Mucosa of descending colon (tissue), 3 donors: ENCODE data around the gene HNRNPUL1. TPM values are rescaled to one million over a fixed set of nuclear protein-coding genes. Genes with fewer than 3 reads are reported as not detected.

Experiments used
- ATAC-seq: fragments of 200-7000 bp; cut with Tn5 transposase; one replicate; pipeline ENCODE4 v1.9.1; 2020; ENCODE audit warnings: mild to moderate bottlenecking, moderate library complexity
- DNase-seq, 3 donors: peaks; one replicate each; pipeline ENCODE4 v3.0.0-alpha.2; 2020
- H3K36me3 ChIP-seq: fragments of 200-600 bp; one replicate; pipeline ENCODE4 v1.8.0; 2021; ENCODE audit warnings: low read depth, mild to moderate bottlenecking
- H3K4me1 ChIP-seq: fragments of 200-600 bp; one replicate; pipeline ENCODE4 v1.8.0; 2021; ENCODE audit warnings: low read depth, mild to moderate bottlenecking
- H3K4me3 ChIP-seq: fragments of 200-600 bp; one replicate; pipeline ENCODE4 v1.8.0; 2021; ENCODE audit warnings: mild to moderate bottlenecking
- H3K9me3 ChIP-seq: fragments of 200-600 bp; one replicate; pipeline ENCODE4 v1.8.0; 2021; ENCODE audit warnings: mild to moderate bottlenecking
- CTCF ChIP-seq: fragments of 200-600 bp; IDR thresholded peaks from one replicate; pipeline ENCODE4 v1.8.0; 2022; ENCODE audit warnings: antibody characterized with exemption, mild to moderate bottlenecking
- intact Hi-C, 2 donors: fragments of 100-400 bp; cut with DNase I in 1 of 2; cut with micrococcal nuclease in 1 of 2; formaldehyde crosslinking; loops; one replicate each; pipeline versions ENCODE4 v1.11.0 to v1.11.1; 2022; cut with DNase I, micrococcal nuclease
- total RNA-seq, 3 donors: library from RNA; stranded (reverse); fragmentation: NEBNext Ultra II Directional in 2 of 3; extraction: Animal tissue kit (Norgen Biotek cat#: 25700) in 2 of 3; gene quantifications; one replicate each; pipeline versions ENCODE4 v1.2.1 to v1.2.4, GENCODE V29; 2021 to 2023
- donor health status: DM: no; HTN: no; CAD: no; lungs with moderate emphysema.
- donor health status: DM: no; HTN: no; CAD: no.
- donor health status: DM: no; HTN: yes; CAD: no.

Gene HNRNPUL1
- total RNA-seq, 3 donors from 2014 or later = 155 to 234 (median 190) TPM

GRCh38 chr19:41324921-41325639, 60.9 kb downstream of the HNRNPUL1 start:
- H3K4me1 ChIP-seq = peaks cover 36% of the 10 kb centered on the region
- no peaks in the 10 kb centered on the region for H3K36me3 ChIP-seq
- intact Hi-C loops = no loop called here
- no peak for ATAC-seq
- H3K9me3 ChIP-seq = no peaks in the 10 kb centered on the region
- no peak overlapping the region for H3K4me3 ChIP-seq
- TF ChIP-seq CTCF = no peak
- DNase-seq = peak in 2 of 3 donors; percentile 63 to 80

GRCh38 chr19:41325640-41325946, 61.4 kb downstream of the HNRNPUL1 start:
- no peak overlapping the region for H3K4me3 ChIP-seq
- intact Hi-C loops = no loop called here
- H3K36me3 ChIP-seq = no peaks in the 10 kb centered on the region
- H3K4me1 ChIP-seq = peaks cover 36% of the 10 kb centered on the region
- no peaks in the 10 kb centered on the region for H3K9me3 ChIP-seq
- DNase-seq (no peak), ATAC-seq (no peak)
- TF ChIP-seq CTCF = no peak

GRCh38 chr19:41325947-41326706, 62.0 kb downstream of the HNRNPUL1 start:
- DNase-seq (peak in 1 of 3 donors; percentile 68), ATAC-seq (peak; percentile 4)
- Histone ChIP-seq H3K9me3 (no peaks in the 10 kb centered on the region), H3K4me3 (no peak overlapping the region), H3K36me3 (no peaks in the 10 kb centered on the region), H3K4me1 (peaks cover 36% of the 10 kb centered on the region)
- TF ChIP-seq CTCF = no peak
- intact Hi-C loops = no loop called here

- Histone ChIP-seq H3K9me3 (no peaks in the 10 kb centered on the region), H3K36me3 (no peaks in the 10 kb centered on the region), H3K4me1 (peaks cover 36% of the 10 kb centered on the region), H3K4me3 (no peak overlapping the region)
- ATAC-seq = no peak
- no peak for TF ChIP-seq CTCF
- intact Hi-C loops = no loop called here
- no peak for DNase-seq
Observed at GRCh38 chr19:41327076-41327575, 63.0 kb downstream of the HNRNPUL1 start.

GRCh38 chr19:41327576-41328156, 63.5 kb downstream of the HNRNPUL1 start:
- peak; percentile 74 for ATAC-seq
- Histone ChIP-seq H3K4me3 (no peak overlapping the region), H3K4me1 (peaks cover 36% of the 10 kb centered on the region), H3K9me3 (no peaks in the 10 kb centered on the region), H3K36me3 (no peaks in the 10 kb centered on the region)
- TF ChIP-seq CTCF = no peak
- peak; percentile 76 to 94 (median 86) for DNase-seq
- intact Hi-C loops = no loop called here
